GM12891 (cell line): ENCODE data around the gene NUP210L.
"Not testable (repeated sequence)": the region's sequence is repeated elsewhere in the genome, so short reads cannot be mapped to it uniquely, and the experiment has no call there.

Source experiments
- POLR2A ChIP-seq: IDR thresholded peaks from 2 replicates; pipeline ENCODE4 v1.6.1; 2011; ENCODE audit warnings: low read depth, low read length, control low read depth
- POLR2AphosphoS5 ChIP-seq: IDR thresholded peaks from 2 replicates; pipeline ENCODE4 v1.6.1; 2011; ENCODE audit warnings: low read depth, low read length, control low read depth
- POU2F2 ChIP-seq: IDR thresholded peaks from 2 replicates; pipeline ENCODE4 v1.6.1; 2011; ENCODE audit warnings: low read depth, mild to moderate bottlenecking, control low read depth, low read length, moderate library complexity
- TAF1 ChIP-seq: IDR thresholded peaks from 2 replicates; pipeline ENCODE4 v1.6.1; 2011; ENCODE audit warnings: low read depth, low read length, control low read depth

GRCh38 chr1:154083057-154083456, 71.8 kb downstream of the NUP210L start:
- not testable (repeated sequence) for TF ChIP-seq POLR2A, POLR2AphosphoS5, TAF1, POU2F2
